Measurements from ENCODE around the gene ALDH5A1. TPM values are rescaled to one million over a fixed set of nuclear protein-coding genes. Genes with fewer than 3 reads are reported as not detected.

ALDH5A1 gene
- total RNA-seq, 1 donor from 2014 or later = 1.3 TPM

GRCh38 chr6:24522228-24523176, 27.7 kb downstream of the ALDH5A1 start:
- no peak for DNase-seq (ENCODE audit: extremely low read depth, low read depth, low spot score)

DNA sequence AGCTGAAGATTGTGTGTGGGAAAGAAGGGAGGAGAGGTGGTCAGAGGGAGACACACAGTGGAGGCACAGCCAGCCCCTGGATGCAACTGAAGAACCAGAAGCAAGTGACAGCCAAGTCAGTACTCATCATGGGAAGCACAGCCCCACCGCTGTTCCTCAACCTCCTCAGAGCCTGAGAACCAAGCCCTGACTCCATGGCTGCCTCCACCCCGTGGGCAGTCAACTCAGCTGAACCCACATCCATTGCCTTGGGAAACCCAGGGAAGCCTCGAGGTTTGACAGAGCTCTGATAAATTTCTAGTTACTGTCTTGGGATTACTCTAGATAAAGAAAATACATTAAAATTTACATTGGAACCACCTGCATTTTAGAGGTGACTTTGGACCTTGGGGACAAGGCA, 29.6 kb downstream of the ALDH5A1 start:
- no peak for DNase-seq (ENCODE audit: extremely low read depth, low read depth, low spot score)

- DNase-seq (ENCODE audit: extremely low read depth, low read depth, low spot score) = peak; percentile 7
These were observed 30.0 kb downstream of the ALDH5A1 start for GRCh38 chr6:24524805-24525204.

- no peak for DNase-seq (ENCODE audit: extremely low read depth, low read depth, low spot score)
These were observed 35.2 kb downstream of the ALDH5A1 start for GRCh38 chr6:24529985-24530384.

- no peak for DNase-seq (ENCODE audit: extremely low read depth, low read depth, low spot score)
These were observed 39.6 kb downstream of the ALDH5A1 start for GRCh38 chr6:24534329-24534728.

DNA sequence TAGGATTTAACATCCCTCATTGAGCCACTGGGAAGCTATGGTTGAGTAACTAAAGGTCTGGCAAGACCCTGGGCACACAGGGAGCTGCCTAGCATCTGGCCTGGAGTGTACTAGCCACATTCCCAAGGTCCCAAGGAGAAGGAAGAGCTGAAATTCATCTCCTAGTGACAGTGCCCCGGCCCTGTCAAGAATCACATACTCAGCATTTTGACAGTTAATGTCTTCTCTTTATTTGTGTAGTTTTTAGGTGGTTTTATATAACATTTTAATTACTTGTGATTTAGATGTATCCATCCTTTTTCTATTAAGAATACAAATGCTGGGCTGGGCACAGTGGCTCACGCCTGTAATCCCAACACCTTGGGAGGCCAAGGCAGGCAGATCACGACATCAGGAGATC, 40.4 kb downstream of the ALDH5A1 start:
- DNase-seq (ENCODE audit: extremely low read depth, low read depth, low spot score) = no peak

GRCh38 chr6:24536466-24536865, 41.7 kb downstream of the ALDH5A1 start:
- no peak for DNase-seq (ENCODE audit: extremely low read depth, low read depth, low spot score)

- DNase-seq (ENCODE audit: extremely low read depth, low read depth, low spot score) = no peak
These were observed 42.4 kb downstream of the ALDH5A1 start for GRCh38 chr6:24537082-24537699.

DNA sequence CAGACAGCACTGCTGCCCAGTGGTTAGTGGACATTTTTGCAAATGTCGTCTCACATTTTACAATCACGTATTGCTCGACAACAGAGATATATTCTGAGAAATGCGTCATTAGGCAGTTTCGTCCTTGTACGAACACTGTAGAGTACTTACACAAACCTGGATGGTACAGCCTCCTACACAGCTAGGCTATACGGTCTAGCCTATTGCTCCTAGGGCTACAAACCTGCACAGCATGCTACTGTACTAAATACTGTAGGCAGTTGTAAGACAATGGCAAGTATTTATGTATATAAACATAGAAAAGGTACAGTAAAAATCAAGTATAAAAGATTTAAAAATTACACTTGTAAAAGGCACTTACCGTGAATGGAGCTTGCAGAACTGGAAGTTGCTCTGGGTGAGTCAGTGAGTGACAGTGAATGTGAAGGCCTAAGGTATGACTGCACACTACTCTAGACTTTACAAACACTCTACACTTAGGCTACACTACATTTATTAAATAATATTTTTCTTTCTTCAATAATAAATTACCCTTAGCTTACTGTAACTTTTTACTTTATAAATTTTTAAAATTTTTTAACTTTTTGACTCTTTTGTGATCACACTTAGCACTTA, 43.1 kb downstream of the ALDH5A1 start:
- DNase-seq (ENCODE audit: extremely low read depth, low read depth, low spot score) = no peak

DNA sequence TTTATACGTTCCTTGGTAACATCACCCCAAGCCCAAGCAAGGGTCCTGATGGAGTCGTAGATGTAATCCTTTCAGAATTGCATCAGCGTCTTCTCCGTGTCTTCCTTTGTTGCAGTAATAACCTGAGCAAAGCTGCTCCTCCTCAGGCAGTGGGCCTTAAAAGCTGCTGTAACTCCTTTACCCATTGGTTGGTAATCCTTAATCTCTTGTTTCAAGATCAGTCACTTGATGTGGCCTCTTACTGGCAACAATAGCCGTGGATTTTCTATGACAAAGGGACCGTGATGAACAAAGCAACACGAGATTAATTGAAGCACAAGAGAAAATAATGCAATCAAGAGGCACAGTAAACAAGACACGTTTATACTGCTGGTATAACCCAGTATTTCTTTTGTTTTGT, 44.6 kb downstream of the ALDH5A1 start:
- DNase-seq (ENCODE audit: extremely low read depth, low read depth, low spot score) = no peak

DNA sequence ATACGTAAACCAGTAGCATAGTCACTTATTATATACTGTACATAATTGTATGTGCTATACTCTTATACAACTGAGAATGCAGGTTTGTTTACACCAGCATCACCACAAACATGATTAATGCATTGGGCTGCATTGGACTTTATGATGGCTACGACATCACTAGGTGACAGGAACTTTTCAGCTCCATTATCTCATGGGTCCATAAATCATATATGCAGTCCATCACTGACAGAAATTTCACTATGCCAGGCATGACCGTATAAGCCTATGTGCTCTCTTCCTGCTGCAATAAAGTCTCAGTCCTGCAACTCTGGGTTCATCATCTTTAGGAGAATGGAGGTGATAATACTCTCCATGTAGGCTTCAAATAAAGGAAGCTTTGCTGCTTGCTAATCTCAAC, 45.4 kb downstream of the ALDH5A1 start:
- DNase-seq (ENCODE audit: extremely low read depth, low read depth, low spot score) = no peak

GRCh38 chr6:24543683-24544082, 48.9 kb downstream of the ALDH5A1 start:
- DNase-seq (ENCODE audit: extremely low read depth, low read depth, low spot score) = no peak

DNA sequence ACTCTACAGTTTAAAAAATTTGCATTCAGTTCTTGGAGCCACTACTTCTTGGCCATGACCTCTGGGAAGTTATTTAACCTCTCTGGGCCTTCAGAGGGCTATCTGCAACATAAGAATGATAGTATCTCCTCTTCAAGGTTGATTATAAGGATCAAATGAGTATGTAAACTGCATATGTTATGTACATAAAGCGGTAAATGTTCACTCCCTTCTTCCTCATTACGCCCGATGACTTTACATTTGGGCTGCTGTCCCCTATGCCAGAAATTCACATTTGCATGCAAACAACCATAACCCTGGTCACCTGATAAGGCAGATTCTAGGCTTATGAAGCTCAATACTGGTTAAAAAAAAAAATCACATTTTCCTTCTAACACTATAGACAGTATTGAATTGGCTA, 50.4 kb downstream of the ALDH5A1 start:
- DNase-seq (ENCODE audit: extremely low read depth, low read depth, low spot score) = no peak

GRCh38 chr6:24545691-24546090, 50.9 kb downstream of the ALDH5A1 start:
- DNase-seq (ENCODE audit: extremely low read depth, low read depth, low spot score) = no peak

- DNase-seq (ENCODE audit: extremely low read depth, low read depth, low spot score) = no peak
These were observed 51.7 kb downstream of the ALDH5A1 start for GRCh38 chr6:24546439-24546838.

- no peak for DNase-seq (ENCODE audit: extremely low read depth, low read depth, low spot score)
These were observed 52.5 kb downstream of the ALDH5A1 start for GRCh38 chr6:24547243-24547642.

GRCh38 chr6:24549158-24549557, 54.4 kb downstream of the ALDH5A1 start:
- no peak for DNase-seq (ENCODE audit: extremely low read depth, low read depth, low spot score)

GRCh38 chr6:24549674-24550353, 55.0 kb downstream of the ALDH5A1 start:
- no peak for DNase-seq (ENCODE audit: extremely low read depth, low read depth, low spot score)

DNA sequence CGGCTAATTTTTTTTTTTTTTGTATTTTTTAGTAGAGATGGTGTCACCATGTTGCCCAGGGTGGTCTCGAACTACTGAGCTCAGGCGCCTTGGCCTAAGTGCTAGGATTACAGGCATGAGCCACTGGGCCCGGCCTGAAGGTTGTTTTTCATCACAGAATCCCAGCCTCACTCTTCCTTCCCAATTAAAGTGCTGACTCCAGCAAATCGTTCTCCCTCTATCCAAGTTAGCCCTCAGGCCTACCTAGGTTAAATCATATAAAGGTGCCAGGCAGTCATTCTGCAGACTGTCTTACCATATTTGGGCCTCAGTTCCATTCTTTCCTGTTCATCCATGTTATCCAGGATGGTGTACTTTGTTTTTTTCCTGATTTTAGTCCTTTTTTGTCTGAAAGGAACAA, 56.4 kb downstream of the ALDH5A1 start:
- DNase-seq (ENCODE audit: extremely low read depth, low read depth, low spot score) = no peak

GRCh38 chr6:24554474-24554873, 59.7 kb downstream of the ALDH5A1 start:
- DNase-seq (ENCODE audit: extremely low read depth, low read depth, low spot score) = no peak

GRCh38 chr6:24558516-24558915, 63.7 kb downstream of the ALDH5A1 start:
- DNase-seq (ENCODE audit: extremely low read depth, low read depth, low spot score) = no peak

All from glomerular endothelial cell (primary cell).